ENCODE data around the gene DLL4.

Gene DLL4

GRCh38 chr15:40899536-40900207 is 29.5 kb upstream of the DLL4 start:
- Histone ChIP-seq H3K27ac (ENCODE audit: low read depth, low read length) (no peak overlapping the region), H3K79me1 (ENCODE audit: low read length) (peaks cover 11% of the 10 kb centered on the region), H3K4me2 (ENCODE audit: low read length) (no peak overlapping the region), H3K23ac (ENCODE audit: low read length) (no peak overlapping the region), H3K9ac (ENCODE audit: low read length) (no peak overlapping the region), H3K4me1 (ENCODE audit: control insufficient read depth, low read depth, low read length) (no peaks in the 10 kb centered on the region), H2BK15ac (replicated peaks; ENCODE audit: low read depth) (no peak overlapping the region), H4K8ac (ENCODE audit: low read depth, low read length) (no peak overlapping the region), H3K36me3 (ENCODE audit: control insufficient read depth, insufficient read depth, low read length) (peaks cover 18% of the 10 kb centered on the region), H2AK5ac (ENCODE audit: low read length) (no peak overlapping the region), H3K56ac (ENCODE audit: low read length) (no peak overlapping the region), H2BK120ac (ENCODE audit: low read depth, low read length) (no peak overlapping the region), H3K79me2 (ENCODE audit: control insufficient read depth, insufficient read depth, low read length) (peaks cover 6% of the 10 kb centered on the region), H4K5ac (ENCODE audit: low read length) (no peak overlapping the region), H3K4me3 (ENCODE audit: low read length) (no peak overlapping the region), H2BK5ac (ENCODE audit: low read length) (no peak overlapping the region), H3K27me3 (ENCODE audit: insufficient read depth, low read length, poor library complexity) (no peaks in the 10 kb centered on the region), H3K4ac (ENCODE audit: low read depth, low read length) (no peak overlapping the region), H3K18ac (ENCODE audit: low read length) (no peak overlapping the region)
- DNase-seq: no peak
- no CpG with 5 or more reads among the region's 33 CpGs for WGBS (ENCODE audit: extremely low coverage, insufficient coverage, low lambda C conversion rate)

GRCh38 chr15:40900256-40901052 is 28.7 kb upstream of the DLL4 start:
- no peak overlapping the region for H3K23ac ChIP-seq (ENCODE audit: low read length)
- no peak overlapping the region for H3K4me2 ChIP-seq (ENCODE audit: low read length)
- no peak overlapping the region for H3K9ac ChIP-seq (ENCODE audit: low read length)
- no CpG with 5 or more reads among the region's 36 CpGs for WGBS (ENCODE audit: extremely low coverage, insufficient coverage, low lambda C conversion rate)
- no peak overlapping the region for H4K5ac ChIP-seq (ENCODE audit: low read length)
- H2BK15ac ChIP-seq (replicated peaks; ENCODE audit: low read depth): no peak overlapping the region
- peaks cover 8% of the 10 kb centered on the region for H3K79me1 ChIP-seq (ENCODE audit: low read length)
- no peak overlapping the region for H2BK5ac ChIP-seq (ENCODE audit: low read length)
- no peaks in the 10 kb centered on the region for H3K27me3 ChIP-seq (ENCODE audit: insufficient read depth, low read length, poor library complexity)
- H3K4me3 ChIP-seq (ENCODE audit: low read length): no peak overlapping the region
- no peaks in the 10 kb centered on the region for H3K4me1 ChIP-seq (ENCODE audit: control insufficient read depth, low read depth, low read length)
- H3K18ac ChIP-seq (ENCODE audit: low read length): no peak overlapping the region
- H2BK120ac ChIP-seq (ENCODE audit: low read depth, low read length): no peak overlapping the region
- H3K79me2 ChIP-seq (ENCODE audit: control insufficient read depth, insufficient read depth, low read length): peaks cover 3% of the 10 kb centered on the region
- H3K4ac ChIP-seq (ENCODE audit: low read depth, low read length): no peak overlapping the region
- no peak overlapping the region for H4K8ac ChIP-seq (ENCODE audit: low read depth, low read length)
- H3K27ac ChIP-seq (ENCODE audit: low read depth, low read length): no peak overlapping the region
- no peak for DNase-seq
- no peak overlapping the region for H3K56ac ChIP-seq (ENCODE audit: low read length)
- no peak overlapping the region for H2AK5ac ChIP-seq (ENCODE audit: low read length)
- peaks cover 18% of the 10 kb centered on the region for H3K36me3 ChIP-seq (ENCODE audit: control insufficient read depth, insufficient read depth, low read length)

- H2BK5ac ChIP-seq (ENCODE audit: low read length): no peak overlapping the region
- H2AK5ac ChIP-seq (ENCODE audit: low read length): no peak overlapping the region
- no peak overlapping the region for H4K5ac ChIP-seq (ENCODE audit: low read length)
- no peak overlapping the region for H2BK120ac ChIP-seq (ENCODE audit: low read depth, low read length)
- no peak for DNase-seq
- no peak overlapping the region for H3K9ac ChIP-seq (ENCODE audit: low read length)
- no peak overlapping the region for H2BK15ac ChIP-seq (replicated peaks; ENCODE audit: low read depth)
- H3K4ac ChIP-seq (ENCODE audit: low read depth, low read length): no peak overlapping the region
- no CpG with 5 or more reads among the region's 5 CpGs for WGBS (ENCODE audit: extremely low coverage, insufficient coverage, low lambda C conversion rate)
- H3K27me3 ChIP-seq (ENCODE audit: insufficient read depth, low read length, poor library complexity): no peaks in the 10 kb centered on the region
- no peak overlapping the region for H3K4me3 ChIP-seq (ENCODE audit: low read length)
- H3K23ac ChIP-seq (ENCODE audit: low read length): no peak overlapping the region
- H3K79me2 ChIP-seq (ENCODE audit: control insufficient read depth, insufficient read depth, low read length): no peaks in the 10 kb centered on the region
- H3K18ac ChIP-seq (ENCODE audit: low read length): no peak overlapping the region
- no peaks in the 10 kb centered on the region for H3K4me1 ChIP-seq (ENCODE audit: control insufficient read depth, low read depth, low read length)
- no peak overlapping the region for H3K27ac ChIP-seq (ENCODE audit: low read depth, low read length)
- H3K79me1 ChIP-seq (ENCODE audit: low read length): peaks cover 4% of the 10 kb centered on the region
- no peak overlapping the region for H4K8ac ChIP-seq (ENCODE audit: low read depth, low read length)
- no peak overlapping the region for H3K4me2 ChIP-seq (ENCODE audit: low read length)
- H3K36me3 ChIP-seq (ENCODE audit: control insufficient read depth, insufficient read depth, low read length): peaks cover 18% of the 10 kb centered on the region
- no peak overlapping the region for H3K56ac ChIP-seq (ENCODE audit: low read length)
Measured at GRCh38 chr15:40901053-40901443, 28.1 kb upstream of the DLL4 start.

GRCh38 chr15:40902605-40903561 is 26.3 kb upstream of the DLL4 start:
- no CpG with 5 or more reads among the region's 33 CpGs for WGBS (ENCODE audit: extremely low coverage, insufficient coverage, low lambda C conversion rate)
- Histone ChIP-seq H2BK15ac (replicated peaks; ENCODE audit: low read depth) (no peak overlapping the region), H3K36me3 (ENCODE audit: control insufficient read depth, insufficient read depth, low read length) (peaks cover 18% of the 10 kb centered on the region), H3K23ac (ENCODE audit: low read length) (no peak overlapping the region), H4K8ac (ENCODE audit: low read depth, low read length) (no peak overlapping the region), H3K4ac (ENCODE audit: low read depth, low read length) (no peak overlapping the region), H3K56ac (ENCODE audit: low read length) (no peak overlapping the region), H3K27ac (ENCODE audit: low read depth, low read length) (no peak overlapping the region), H3K4me1 (ENCODE audit: control insufficient read depth, low read depth, low read length) (peaks cover 3% of the 10 kb centered on the region), H3K79me1 (ENCODE audit: low read length) (peaks cover 3% of the 10 kb centered on the region), H3K79me2 (ENCODE audit: control insufficient read depth, insufficient read depth, low read length) (no peaks in the 10 kb centered on the region), H2AK5ac (ENCODE audit: low read length) (no peak overlapping the region), H3K9ac (ENCODE audit: low read length) (no peak overlapping the region), H2BK5ac (ENCODE audit: low read length) (no peak overlapping the region), H2BK120ac (ENCODE audit: low read depth, low read length) (no peak overlapping the region), H3K4me2 (ENCODE audit: low read length) (no peak overlapping the region), H3K27me3 (ENCODE audit: insufficient read depth, low read length, poor library complexity) (no peaks in the 10 kb centered on the region), H4K5ac (ENCODE audit: low read length) (no peak overlapping the region), H3K4me3 (ENCODE audit: low read length) (no peak overlapping the region), H3K18ac (ENCODE audit: low read length) (no peak overlapping the region)
- no peak for DNase-seq

- no peak overlapping the region for H3K4ac ChIP-seq (ENCODE audit: low read depth, low read length)
- H4K8ac ChIP-seq (ENCODE audit: low read depth, low read length): no peak overlapping the region
- no peaks in the 10 kb centered on the region for H3K79me2 ChIP-seq (ENCODE audit: control insufficient read depth, insufficient read depth, low read length)
- H3K4me1 ChIP-seq (ENCODE audit: control insufficient read depth, low read depth, low read length): peaks cover 3% of the 10 kb centered on the region
- peaks cover 12% of the 10 kb centered on the region for H3K36me3 ChIP-seq (ENCODE audit: control insufficient read depth, insufficient read depth, low read length)
- WGBS (ENCODE audit: extremely low coverage, insufficient coverage, low lambda C conversion rate): no CpG with 5 or more reads among the region's 7 CpGs
- H3K27ac ChIP-seq (ENCODE audit: low read depth, low read length): no peak overlapping the region
- H2BK5ac ChIP-seq (ENCODE audit: low read length): no peak overlapping the region
- no peak overlapping the region for H2BK15ac ChIP-seq (replicated peaks; ENCODE audit: low read depth)
- no peak overlapping the region for H3K4me3 ChIP-seq (ENCODE audit: low read length)
- no peak overlapping the region for H3K9ac ChIP-seq (ENCODE audit: low read length)
- no peaks in the 10 kb centered on the region for H3K27me3 ChIP-seq (ENCODE audit: insufficient read depth, low read length, poor library complexity)
- DNase-seq: no peak
- no peak overlapping the region for H2BK120ac ChIP-seq (ENCODE audit: low read depth, low read length)
- H3K18ac ChIP-seq (ENCODE audit: low read length): no peak overlapping the region
- H4K5ac ChIP-seq (ENCODE audit: low read length): no peak overlapping the region
- H3K4me2 ChIP-seq (ENCODE audit: low read length): no peak overlapping the region
- H3K23ac ChIP-seq (ENCODE audit: low read length): no peak overlapping the region
- H3K56ac ChIP-seq (ENCODE audit: low read length): no peak overlapping the region
- no peak overlapping the region for H2AK5ac ChIP-seq (ENCODE audit: low read length)
- H3K79me1 ChIP-seq (ENCODE audit: low read length): peaks cover 3% of the 10 kb centered on the region
Measured at GRCh38 chr15:40904552-40905201, 24.5 kb upstream of the DLL4 start.

Data from mesendoderm (in vitro differentiated cells).